Inflammatory macrophage (primary cell): ENCODE measurements around the gene C11orf65.

ENCODE experiments used
- DNase-seq, 2 donors: peaks; one replicate each; pipeline ENCODE4 v3.0.0-alpha.2; 2020 to 2022
- total RNA-seq, 18 experiments: gene quantifications; one replicate each; lab custom pipeline; 2026; ENCODE audit warnings: mixed read lengths in 6 of 18, inconsistent platforms in 2 of 18; lab: John Stamatoyannopoulos, UW

The C11orf65 gene, protein sequence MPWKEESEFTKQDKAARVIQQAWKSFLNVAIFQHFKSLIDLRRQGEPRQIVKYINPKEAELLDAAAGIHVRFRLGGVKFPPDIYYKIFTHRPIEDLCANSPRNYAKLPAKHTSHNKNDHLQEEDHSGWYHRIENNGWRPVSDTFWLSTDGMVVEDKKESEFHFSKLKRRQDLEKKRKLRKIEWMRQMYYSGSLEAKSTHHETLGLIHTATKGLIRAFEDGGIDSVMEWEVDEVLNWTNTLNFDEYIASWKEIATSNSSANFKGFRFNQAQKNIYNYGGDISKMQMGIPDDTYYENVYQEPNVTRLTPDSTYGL
- total RNA-seq: 0.07 to 0.80 (median 0.32) reads per million in 18 experiments

DNA sequence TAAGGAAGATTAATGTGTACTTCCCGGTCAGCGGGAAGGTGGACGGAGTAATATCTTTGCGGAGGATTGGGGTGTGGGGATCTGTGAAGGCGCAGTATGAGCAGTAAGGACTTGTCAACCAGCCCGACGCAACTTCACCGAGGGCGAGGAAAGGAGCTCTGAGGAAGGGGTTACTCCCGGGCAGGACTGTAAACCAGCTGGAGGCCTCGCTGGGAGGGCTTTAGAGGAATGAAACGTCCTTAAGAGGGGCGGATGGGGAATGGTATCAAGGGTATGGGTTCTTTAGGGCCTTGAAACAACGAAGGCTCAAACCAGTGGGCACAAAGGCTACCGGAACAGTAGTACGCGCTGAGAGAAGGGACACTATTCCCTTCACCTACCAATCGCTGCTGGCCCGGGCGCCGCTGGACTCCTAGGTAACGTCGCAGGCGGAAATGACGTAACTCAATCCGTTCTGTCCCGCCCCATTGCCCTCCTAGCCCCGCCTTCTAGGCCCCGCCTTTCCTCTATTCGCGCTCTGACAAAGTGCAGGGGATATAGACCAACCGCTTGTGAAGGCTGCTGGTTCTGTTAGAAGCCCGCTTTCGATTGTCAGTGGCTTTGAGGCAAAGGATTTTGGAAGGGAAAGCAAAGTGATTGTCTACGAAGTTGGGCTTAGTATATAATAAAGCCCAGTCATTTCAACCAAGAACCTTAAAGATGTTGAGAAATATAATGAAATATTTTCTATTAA, at the start of gene C11orf65:
C11orf65 (minus strand) TSS at position 439 of the 733 bp plus-strand sequence. CDS start 5,970 bp downstream, outside the sequence.
- DNase-seq: peak; percentile 97

DNA sequence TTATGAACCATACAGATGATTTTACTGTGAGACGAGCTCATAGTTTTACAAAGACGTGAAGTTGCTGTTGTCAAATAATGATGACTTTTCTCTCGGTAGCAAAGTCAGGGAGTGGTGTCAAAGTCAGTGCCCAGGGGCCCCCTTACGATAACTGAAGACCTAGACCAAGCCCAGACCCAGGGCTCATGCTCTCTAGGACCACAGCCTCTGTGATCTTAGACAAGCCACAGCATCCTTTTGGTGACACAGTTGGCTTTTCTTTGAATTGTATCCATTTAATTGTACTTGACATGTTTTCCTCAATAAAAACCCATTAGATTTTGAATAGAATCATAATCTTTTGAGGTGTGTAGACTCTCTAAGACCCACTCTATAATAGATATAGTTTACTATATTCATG, 48.8 kb upstream of the C11orf65 start:
- no peak for DNase-seq

GRCh38 chr11:108512708-108513107, 45.4 kb upstream of the C11orf65 start:
- no peak for DNase-seq

DNA sequence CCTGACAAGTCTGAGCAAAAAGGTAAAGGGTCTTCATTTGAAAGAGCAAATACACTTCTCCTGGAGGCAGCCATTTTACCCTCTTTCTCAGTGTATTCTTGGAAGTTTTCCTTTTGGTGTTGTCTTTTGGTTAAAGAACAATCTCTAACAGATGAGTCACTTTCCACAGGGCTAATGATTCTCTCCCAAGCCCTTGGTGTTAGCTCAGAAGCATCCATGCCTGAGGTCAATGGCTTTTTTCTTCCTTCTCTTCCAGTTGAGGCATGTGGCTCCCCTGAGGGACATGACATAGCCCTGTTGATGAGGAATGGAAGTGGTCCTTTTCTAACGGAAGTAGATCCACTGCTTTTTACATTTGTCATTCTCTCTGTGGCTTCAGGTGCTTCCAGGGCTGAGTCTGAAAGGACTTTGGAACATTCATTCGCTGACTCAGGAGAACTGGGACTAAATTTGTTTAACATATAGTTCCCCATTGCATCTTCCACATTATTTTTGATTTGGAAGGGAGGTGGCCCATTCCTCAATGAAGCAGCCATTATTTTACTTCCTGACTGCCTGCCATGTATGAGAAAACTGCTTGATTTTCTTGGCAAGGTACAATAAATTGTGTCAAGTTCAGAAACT, 44.6 kb upstream of the C11orf65 start:
- DNase-seq: no peak

- no peak for DNase-seq
Measured at GRCh38 chr11:108508653-108509593, 41.6 kb upstream of the C11orf65 start.

- DNase-seq: no peak
Measured at GRCh38 chr11:108501396-108501795, 34.1 kb upstream of the C11orf65 start.

DNA sequence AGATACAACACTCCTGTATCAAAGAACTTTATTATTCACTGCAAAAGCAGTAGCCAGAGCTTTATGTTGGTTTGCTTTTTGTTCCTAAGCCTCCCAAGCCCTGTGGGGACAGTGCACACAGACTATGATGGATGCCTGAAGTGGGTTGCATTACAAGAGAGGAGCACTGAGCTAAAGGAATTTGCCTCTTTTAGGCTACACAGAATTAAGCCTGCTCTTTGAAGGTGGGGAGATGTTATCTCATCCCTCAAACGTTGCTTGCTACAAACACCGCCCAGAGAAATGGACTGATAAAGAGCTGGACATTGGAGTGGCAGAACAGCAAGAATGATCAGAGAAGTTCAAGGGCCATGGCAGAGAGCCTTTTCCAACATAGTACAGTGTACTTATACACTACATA, 33.4 kb upstream of the C11orf65 start:
- no peak for DNase-seq

- DNase-seq: no peak
Measured at GRCh38 chr11:108500169-108500568, 32.8 kb upstream of the C11orf65 start.

GRCh38 chr11:108498816-108499408, 31.6 kb upstream of the C11orf65 start:
- no peak for DNase-seq

GRCh38 chr11:108498046-108498815, 30.9 kb upstream of the C11orf65 start, which contains the start of gene POGLUT3:
Gene POGLUT3 (minus strand): TSS chr11:108498384. CDS start chr11:108498366, 18 bp downstream.
- DNase-seq: peak; percentile 36 to 54

GRCh38 chr11:108497317-108498045, 30.2 kb upstream of the C11orf65 start:
- peak; percentile 97 to 99 for DNase-seq

DNA sequence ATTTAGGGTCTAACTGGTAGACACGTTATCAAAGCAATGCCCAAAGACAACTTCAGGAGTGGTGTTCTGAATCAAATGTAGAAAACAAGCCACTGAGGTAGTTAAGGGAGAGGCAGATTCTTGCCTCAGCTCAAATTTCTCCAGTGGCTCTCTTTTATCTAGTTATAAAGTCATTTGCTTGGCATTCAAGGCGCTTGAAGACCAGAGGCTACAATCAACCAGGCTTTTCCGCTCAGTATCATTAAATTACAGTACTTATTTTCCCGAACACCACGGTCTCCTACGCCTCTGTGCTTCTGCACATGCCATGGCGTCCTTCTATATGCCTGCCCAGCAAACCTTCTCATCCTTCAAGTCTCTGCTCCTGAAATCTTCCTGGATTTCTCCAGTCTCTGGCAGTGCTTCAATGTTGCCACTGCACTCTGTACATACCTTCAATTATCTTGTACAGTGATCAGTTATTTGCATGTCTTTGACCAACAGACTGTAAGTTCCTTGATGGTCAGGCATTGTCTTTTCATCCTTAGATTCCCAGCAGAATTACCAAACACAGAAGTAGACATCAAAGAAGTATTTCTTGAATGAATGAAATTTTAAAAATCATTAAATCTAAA, 29.4 kb upstream of the C11orf65 start:
- no peak for DNase-seq

GRCh38 chr11:108495326-108495725, 28.0 kb upstream of the C11orf65 start:
- DNase-seq: no peak

DNA sequence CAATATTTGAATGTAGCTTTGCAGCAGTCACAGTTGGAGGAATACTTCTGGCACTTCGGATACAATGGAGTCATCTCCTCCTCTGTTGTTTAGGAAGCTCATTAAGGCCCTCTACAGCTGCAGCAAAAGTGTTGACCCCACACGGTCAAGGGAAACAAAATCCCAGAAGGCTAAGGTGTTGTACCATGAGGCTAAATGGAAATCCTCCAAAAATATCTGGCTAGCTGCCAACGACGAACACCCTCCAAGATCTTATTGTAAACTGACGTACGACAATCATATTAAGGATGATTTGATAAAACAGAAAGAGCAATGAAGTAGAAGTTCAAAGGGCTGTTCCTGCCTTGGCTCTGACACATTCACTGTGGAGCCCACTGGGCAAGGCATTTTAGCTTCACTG, 26.9 kb upstream of the C11orf65 start:
- DNase-seq: no peak

DNA sequence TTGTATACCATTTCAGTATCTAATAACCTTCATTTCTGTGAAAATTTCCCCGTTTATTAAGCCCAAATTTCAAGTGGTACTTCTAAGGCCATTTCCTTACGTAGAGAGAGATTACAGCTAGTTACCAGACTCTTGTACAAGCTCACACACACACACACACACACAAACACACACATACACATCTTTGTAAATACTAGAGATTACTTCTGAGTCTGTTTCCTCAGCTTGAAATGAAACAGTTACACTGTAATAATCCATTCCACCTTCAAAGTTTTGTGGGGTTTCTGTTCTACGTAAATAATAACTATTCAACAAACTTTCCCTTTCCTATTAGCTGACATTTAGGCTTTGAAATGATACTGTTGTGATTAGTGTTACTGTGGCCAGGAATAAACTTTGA, 24.6 kb upstream of the C11orf65 start:
- DNase-seq: no peak

DNA sequence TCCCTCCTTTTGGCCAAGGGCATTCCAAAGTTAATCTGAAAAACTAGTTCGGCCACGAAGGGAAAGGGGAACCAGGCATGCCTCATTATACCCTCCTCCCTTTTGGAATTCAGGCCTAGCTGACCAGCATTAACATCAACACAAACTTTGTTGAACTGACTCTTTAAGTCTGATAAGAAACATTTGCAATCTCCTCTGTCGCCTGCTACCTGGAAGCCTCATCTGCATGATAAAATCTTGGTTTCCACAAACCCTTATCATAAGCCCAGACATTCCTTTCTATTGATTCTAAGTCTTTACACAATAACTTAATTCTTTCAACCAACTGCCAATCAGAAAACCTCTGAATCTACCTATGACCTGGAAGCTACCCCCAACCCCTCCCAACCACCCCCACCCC, 19.5 kb upstream of the C11orf65 start:
- DNase-seq: no peak

DNA sequence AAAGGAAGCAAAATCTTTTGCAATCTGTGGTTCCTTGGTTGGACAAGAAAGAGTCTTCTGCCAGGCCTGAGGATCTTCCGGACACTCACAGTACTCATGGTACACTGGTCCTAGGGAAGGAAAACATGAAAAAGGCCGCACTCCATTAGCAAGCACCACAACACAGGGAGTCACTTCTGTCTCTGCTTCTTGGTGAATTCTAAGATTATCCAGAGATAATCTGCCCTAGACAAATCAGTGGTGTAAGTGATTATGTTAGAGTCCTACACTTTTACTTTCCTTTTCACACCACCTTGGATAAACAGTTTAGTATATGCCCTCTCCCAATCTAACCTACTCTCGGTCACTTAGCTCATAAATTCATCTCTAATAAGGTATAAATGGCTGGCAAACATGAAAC, 19.0 kb upstream of the C11orf65 start:
- DNase-seq: no peak

DNA sequence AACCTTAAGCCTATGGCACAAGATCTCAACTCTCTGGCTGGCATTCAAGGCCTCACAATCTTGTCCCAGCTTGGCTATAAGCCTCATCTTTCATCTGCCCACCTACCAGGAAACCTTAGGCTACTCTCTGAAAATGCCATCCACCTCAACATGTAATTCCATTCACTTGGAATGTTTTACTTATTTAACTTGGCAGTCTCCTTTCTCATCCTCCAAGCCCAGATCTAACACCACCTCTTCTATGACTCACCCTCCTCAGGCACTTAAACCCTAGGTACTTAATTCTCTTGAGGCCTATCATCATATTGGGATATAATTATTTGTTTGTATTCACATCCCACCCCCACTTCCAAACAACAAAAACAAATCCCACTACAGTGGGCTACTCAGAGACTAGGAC, 15.8 kb upstream of the C11orf65 start:
- no peak for DNase-seq

- DNase-seq: peak in 1 of 2 donors; percentile 39
Measured at GRCh38 chr11:108474664-108475463, 7.5 kb upstream of the C11orf65 start.
